ENCODE measurements around the gene TRPV2. TPM values are rescaled to one million over a fixed set of nuclear protein-coding genes. Genes with fewer than 3 reads are reported as not detected.

TRPV2 gene
- total RNA-seq, 1 donor from 2014 or later, result 1.7 TPM

GRCh38 chr17:16378636-16379282 lies 36.6 kb upstream of the TRPV2 start:
- Mint-ChIP-seq H3K4me1 (ENCODE audit: unreplicated experiment) (peaks cover 22% of the 10 kb centered on the region), H3K9me3 (no peaks in the 10 kb centered on the region), H3K27me3 (peaks cover 4% of the 10 kb centered on the region), H3K27ac (peak overlapping the region; percentile 73), H3K36me3 (peaks cover 30% of the 10 kb centered on the region), H3K4me3 (peak overlapping the region; percentile 70)
- no peak for DNase-seq (ENCODE audit: extremely low spot score, unreplicated experiment)
- TF ChIP-seq CTCF (conservative IDR thresholded peaks at IDR 0.05), result no peak

- H3K27me3 Mint-ChIP-seq, result peaks cover 4% of the 10 kb centered on the region
- H3K9me3 Mint-ChIP-seq, result no peaks in the 10 kb centered on the region
- no peak overlapping the region for H3K4me3 Mint-ChIP-seq
- H3K4me1 Mint-ChIP-seq (ENCODE audit: unreplicated experiment), result peaks cover 29% of the 10 kb centered on the region
- DNase-seq (ENCODE audit: extremely low spot score, unreplicated experiment), result no peak
- no peak overlapping the region for H3K27ac Mint-ChIP-seq
- H3K36me3 Mint-ChIP-seq, result peaks cover 38% of the 10 kb centered on the region
- no peak for TF ChIP-seq CTCF (conservative IDR thresholded peaks at IDR 0.05)
Measured at GRCh38 chr17:16379654-16380053, 35.7 kb upstream of the TRPV2 start.

- Mint-ChIP-seq H3K27ac (peak within 1 kb of the TSS; percentile 100), H3K36me3 (peaks cover 39% of the 10 kb centered on the region), H3K27me3 (peaks cover 4% of the 10 kb centered on the region), H3K9me3 (no peaks in the 10 kb centered on the region), H3K4me1 (ENCODE audit: unreplicated experiment) (peaks cover 30% of the 10 kb centered on the region), H3K4me3 (peak within 1 kb of the TSS; percentile 89)
- peak; percentile 29 for TF ChIP-seq CTCF (conservative IDR thresholded peaks at IDR 0.05)
- DNase-seq (ENCODE audit: extremely low spot score, unreplicated experiment), result peak; percentile 96
Measured at GRCh38 chr17:16380640-16381495, 34.5 kb upstream of the TRPV2 start, which contains the start of gene UBB. UBB (plus strand) TSS chr17:16381091; CDS start chr17:16381908, 817 bp downstream.

GRCh38 chr17:16381496-16381820 lies 33.9 kb upstream of the TRPV2 start:
- peak overlapping the region; percentile 100 for H3K27ac Mint-ChIP-seq
- H3K36me3 Mint-ChIP-seq, result peaks cover 39% of the 10 kb centered on the region
- peak; percentile 8 for TF ChIP-seq CTCF (conservative IDR thresholded peaks at IDR 0.05)
- H3K9me3 Mint-ChIP-seq, result no peaks in the 10 kb centered on the region
- H3K4me3 Mint-ChIP-seq, result peak overlapping the region; percentile 89
- peaks cover 30% of the 10 kb centered on the region for H3K4me1 Mint-ChIP-seq (ENCODE audit: unreplicated experiment)
- DNase-seq (ENCODE audit: extremely low spot score, unreplicated experiment), result no peak
- H3K27me3 Mint-ChIP-seq, result peaks cover 4% of the 10 kb centered on the region

- peaks cover 38% of the 10 kb centered on the region for H3K4me1 Mint-ChIP-seq (ENCODE audit: unreplicated experiment)
Measured at GRCh38 chr17:16383216-16383615, 32.2 kb upstream of the TRPV2 start.

More at GRCh38 chr17:16383216-16383615, 32.2 kb upstream of the TRPV2 start:
- Mint-ChIP-seq H3K4me3 (peak overlapping the region; percentile 80), H3K27ac (peak overlapping the region; percentile 21), H3K36me3 (peaks cover 39% of the 10 kb centered on the region), H3K9me3 (no peaks in the 10 kb centered on the region), H3K27me3 (peaks cover 4% of the 10 kb centered on the region)
- TF ChIP-seq CTCF (conservative IDR thresholded peaks at IDR 0.05), result no peak
- no peak for DNase-seq (ENCODE audit: extremely low spot score, unreplicated experiment)

Data from type B pancreatic cell (in vitro differentiated cells).